Measurements from ENCODE around the gene HOMER2. TPM values are rescaled to one million over a fixed set of nuclear protein-coding genes. Genes with fewer than 3 reads are reported as not detected.

HOMER2 gene
- total and polyA plus RNA-seq, 2 experiments from 2014 or later, result 10.8 to 23.9 TPM

DNA sequence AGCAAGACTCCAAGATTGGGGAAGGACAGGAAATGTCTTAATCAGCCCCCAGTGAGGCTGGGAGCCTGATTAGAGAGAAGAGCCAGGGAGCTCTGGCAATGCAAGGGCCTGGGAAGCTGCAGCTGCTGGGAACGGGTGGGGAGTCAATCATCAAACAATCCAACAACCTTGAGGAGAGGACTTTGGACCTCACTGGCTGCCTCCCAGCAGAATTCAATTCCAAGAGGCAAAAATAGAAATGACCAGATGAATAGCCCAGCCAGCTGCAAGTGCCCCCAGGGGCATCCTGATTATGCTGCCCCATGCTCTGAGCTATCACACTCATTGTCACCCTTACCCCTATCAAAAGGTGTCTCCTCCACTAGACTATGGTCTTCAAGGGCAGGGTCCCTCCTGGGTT, 6.1 kb upstream of the HOMER2 start (continued):
- no peak for TF ChIP-seq ZNF331 (CRISPR knock-in tag; IDR thresholded peaks at IDR 0.05; ENCODE audit: low read depth)
- TF ChIP-seq, protein P1, sequence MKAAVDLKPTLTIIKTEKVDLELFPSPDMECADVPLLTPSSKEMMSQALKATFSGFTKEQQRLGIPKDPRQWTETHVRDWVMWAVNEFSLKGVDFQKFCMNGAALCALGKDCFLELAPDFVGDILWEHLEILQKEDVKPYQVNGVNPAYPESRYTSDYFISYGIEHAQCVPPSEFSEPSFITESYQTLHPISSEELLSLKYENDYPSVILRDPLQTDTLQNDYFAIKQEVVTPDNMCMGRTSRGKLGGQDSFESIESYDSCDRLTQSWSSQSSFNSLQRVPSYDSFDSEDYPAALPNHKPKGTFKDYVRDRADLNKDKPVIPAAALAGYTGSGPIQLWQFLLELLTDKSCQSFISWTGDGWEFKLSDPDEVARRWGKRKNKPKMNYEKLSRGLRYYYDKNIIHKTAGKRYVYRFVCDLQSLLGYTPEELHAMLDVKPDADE (IDR thresholded peaks at IDR 0.05), result no peak

DNA sequence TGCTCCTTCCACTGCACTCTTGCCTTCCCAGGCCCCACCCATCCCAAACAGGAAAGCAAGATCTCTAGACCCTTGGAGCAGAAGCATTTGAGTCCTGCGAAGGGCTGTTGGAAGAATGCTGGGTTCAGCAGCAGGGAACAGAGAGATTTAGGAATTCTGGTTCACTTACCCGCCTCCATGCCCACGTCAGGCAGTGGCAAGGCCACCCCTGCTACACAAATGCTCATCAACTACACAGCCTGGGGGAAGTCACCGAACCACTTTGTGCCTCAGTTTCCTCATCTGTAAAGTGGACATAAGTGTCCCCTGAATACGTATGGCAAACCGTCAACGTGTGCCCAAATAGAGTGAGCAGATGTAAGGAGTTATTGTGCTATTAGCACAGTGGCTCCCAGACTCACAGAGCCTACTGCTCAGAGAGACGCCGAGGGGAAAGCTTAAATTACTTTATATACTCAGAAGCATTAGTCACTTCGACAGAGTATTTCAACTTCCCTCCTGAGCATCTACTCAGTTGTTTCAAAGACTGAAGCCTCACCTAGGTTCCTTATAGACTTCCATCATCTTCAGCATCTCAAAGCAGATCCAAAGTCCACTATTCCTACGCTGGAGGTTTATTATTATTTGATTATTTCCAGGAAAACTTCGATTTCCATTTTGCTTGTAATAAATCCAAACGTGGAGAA, 905 bp downstream of the HOMER2 start:
- H3K27ac Mint-ChIP-seq, result no peak overlapping the region
- peak overlapping the region; percentile 100 for H2AFZ ChIP-seq

More for the DNA sequence above, 905 bp downstream of the HOMER2 start:
- no peaks in the 10 kb centered on the region for H3K79me2 ChIP-seq (replicated peaks; ENCODE audit: insufficient read depth)
- TF ChIP-seq JUNB (IDR thresholded peaks at IDR 0.05; ENCODE audit: unreplicated experiment) (no peak), POLR2AphosphoS5 (IDR thresholded peaks at IDR 0.05; ENCODE audit: low read depth) (no peak), ZNF114 (CRISPR knock-in tag; IDR thresholded peaks at IDR 0.05) (no peak), STAT1 (IDR thresholded peaks at IDR 0.05; ENCODE audit: unreplicated experiment) (no peak), EZH2 (IDR thresholded peaks at IDR 0.05; ENCODE audit: low read depth, unreplicated experiment) (no peak), NANOG (IDR thresholded peaks at IDR 0.05; ENCODE audit: borderline replicate concordance) (no peak)
- TF ChIP-seq, protein P1 (IDR thresholded peaks at IDR 0.05), result no peak
- TF ChIP-seq, protein P2, sequence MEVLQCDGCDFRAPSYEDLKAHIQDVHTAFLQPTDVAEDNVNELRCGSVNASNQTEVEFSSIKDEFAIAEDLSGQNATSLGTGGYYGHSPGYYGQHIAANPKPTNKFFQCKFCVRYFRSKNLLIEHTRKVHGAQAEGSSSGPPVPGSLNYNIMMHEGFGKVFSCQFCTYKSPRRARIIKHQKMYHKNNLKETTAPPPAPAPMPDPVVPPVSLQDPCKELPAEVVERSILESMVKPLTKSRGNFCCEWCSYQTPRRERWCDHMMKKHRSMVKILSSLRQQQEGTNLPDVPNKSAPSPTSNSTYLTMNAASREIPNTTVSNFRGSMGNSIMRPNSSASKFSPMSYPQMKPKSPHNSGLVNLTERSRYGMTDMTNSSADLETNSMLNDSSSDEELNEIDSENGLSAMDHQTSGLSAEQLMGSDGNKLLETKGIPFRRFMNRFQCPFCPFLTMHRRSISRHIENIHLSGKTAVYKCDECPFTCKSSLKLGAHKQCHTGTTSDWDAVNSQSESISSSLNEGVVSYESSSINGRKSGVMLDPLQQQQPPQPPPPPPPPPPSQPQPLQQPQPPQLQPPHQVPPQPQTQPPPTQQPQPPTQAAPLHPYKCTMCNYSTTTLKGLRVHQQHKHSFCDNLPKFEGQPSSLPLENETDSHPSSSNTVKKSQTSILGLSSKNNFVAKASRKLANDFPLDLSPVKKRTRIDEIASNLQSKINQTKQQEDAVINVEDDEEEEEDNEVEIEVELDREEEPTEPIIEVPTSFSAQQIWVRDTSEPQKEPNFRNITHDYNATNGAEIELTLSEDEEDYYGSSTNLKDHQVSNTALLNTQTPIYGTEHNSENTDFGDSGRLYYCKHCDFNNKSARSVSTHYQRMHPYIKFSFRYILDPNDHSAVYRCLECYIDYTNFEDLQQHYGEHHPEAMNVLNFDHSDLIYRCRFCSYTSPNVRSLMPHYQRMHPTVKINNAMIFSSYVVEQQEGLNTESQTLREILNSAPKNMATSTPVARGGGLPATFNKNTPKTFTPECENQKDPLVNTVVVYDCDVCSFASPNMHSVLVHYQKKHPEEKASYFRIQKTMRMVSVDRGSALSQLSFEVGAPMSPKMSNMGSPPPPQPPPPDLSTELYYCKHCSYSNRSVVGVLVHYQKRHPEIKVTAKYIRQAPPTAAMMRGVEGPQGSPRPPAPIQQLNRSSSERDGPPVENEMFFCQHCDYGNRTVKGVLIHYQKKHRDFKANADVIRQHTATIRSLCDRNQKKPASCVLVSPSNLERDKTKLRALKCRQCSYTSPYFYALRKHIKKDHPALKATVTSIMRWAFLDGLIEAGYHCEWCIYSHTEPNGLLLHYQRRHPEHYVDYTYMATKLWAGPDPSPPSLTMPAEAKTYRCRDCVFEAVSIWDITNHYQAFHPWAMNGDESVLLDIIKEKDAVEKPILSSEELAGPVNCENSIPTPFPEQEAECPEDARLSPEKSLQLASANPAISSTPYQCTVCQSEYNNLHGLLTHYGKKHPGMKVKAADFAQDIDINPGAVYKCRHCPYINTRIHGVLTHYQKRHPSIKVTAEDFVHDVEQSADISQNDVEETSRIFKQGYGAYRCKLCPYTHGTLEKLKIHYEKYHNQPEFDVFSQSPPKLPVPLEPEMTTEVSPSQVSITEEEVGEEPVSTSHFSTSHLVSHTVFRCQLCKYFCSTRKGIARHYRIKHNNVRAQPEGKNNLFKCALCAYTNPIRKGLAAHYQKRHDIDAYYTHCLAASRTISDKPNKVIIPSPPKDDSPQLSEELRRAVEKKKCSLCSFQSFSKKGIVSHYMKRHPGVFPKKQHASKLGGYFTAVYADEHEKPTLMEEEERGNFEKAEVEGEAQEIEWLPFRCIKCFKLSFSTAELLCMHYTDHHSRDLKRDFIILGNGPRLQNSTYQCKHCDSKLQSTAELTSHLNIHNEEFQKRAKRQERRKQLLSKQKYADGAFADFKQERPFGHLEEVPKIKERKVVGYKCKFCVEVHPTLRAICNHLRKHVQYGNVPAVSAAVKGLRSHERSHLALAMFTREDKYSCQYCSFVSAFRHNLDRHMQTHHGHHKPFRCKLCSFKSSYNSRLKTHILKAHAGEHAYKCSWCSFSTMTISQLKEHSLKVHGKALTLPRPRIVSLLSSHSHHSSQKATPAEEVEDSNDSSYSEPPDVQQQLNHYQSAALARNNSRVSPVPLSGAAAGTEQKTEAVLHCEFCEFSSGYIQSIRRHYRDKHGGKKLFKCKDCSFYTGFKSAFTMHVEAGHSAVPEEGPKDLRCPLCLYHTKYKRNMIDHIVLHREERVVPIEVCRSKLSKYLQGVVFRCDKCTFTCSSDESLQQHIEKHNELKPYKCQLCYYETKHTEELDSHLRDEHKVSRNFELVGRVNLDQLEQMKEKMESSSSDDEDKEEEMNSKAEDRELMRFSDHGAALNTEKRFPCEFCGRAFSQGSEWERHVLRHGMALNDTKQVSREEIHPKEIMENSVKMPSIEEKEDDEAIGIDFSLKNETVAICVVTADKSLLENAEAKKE (CRISPR knock-in tag; IDR thresholded peaks at IDR 0.05), result no peak
- peaks cover 5% of the 10 kb centered on the region; the same call in 2 of the 3 replicates for H3K4me1 Mint-ChIP-seq
- H3K36me3 Mint-ChIP-seq (ENCODE audit: low read depth), result no peaks in the 10 kb centered on the region
- ATAC-seq (no peak), DNase-seq (ENCODE audit: low spot score) (peak; percentile 12)
- H3K9me3 Mint-ChIP-seq, result no peaks in the 10 kb centered on the region
- peaks cover 16% of the 10 kb centered on the region; the same call in 1 of the 2 replicates for H3F3A ChIP-seq (replicated peaks; ENCODE audit: low read depth)
- H3K4me1 ChIP-seq (ENCODE audit: insufficient read depth), result no peaks in the 10 kb centered on the region
- H3K9me2 ChIP-seq (ENCODE audit: insufficient read depth), result no peaks in the 10 kb centered on the region
- no peak overlapping the region; the same call in 1 of the 3 replicates for H3K4me3 Mint-ChIP-seq
- H3K27me3 ChIP-seq (ENCODE audit: insufficient read depth), result peaks cover 29% of the 10 kb centered on the region
- H3K4me3 ChIP-seq, result peak overlapping the region; percentile 80
- no peaks in the 10 kb centered on the region for H4K20me1 ChIP-seq (replicated peaks; ENCODE audit: insufficient read depth)
- H3K36me3 ChIP-seq (ENCODE audit: insufficient read depth), result no peaks in the 10 kb centered on the region
- H3K4me2 ChIP-seq, result peak overlapping the region; percentile 93
- no peak overlapping the region for H3K27ac ChIP-seq (ENCODE audit: low read depth)
- peaks cover 9% of the 10 kb centered on the region for H3K27me3 Mint-ChIP-seq (ENCODE audit: insufficient read depth, low read depth, poor library complexity)

All from GM23338 (cell line).